ENCODE results near the gene ARMC3.

DNA sequence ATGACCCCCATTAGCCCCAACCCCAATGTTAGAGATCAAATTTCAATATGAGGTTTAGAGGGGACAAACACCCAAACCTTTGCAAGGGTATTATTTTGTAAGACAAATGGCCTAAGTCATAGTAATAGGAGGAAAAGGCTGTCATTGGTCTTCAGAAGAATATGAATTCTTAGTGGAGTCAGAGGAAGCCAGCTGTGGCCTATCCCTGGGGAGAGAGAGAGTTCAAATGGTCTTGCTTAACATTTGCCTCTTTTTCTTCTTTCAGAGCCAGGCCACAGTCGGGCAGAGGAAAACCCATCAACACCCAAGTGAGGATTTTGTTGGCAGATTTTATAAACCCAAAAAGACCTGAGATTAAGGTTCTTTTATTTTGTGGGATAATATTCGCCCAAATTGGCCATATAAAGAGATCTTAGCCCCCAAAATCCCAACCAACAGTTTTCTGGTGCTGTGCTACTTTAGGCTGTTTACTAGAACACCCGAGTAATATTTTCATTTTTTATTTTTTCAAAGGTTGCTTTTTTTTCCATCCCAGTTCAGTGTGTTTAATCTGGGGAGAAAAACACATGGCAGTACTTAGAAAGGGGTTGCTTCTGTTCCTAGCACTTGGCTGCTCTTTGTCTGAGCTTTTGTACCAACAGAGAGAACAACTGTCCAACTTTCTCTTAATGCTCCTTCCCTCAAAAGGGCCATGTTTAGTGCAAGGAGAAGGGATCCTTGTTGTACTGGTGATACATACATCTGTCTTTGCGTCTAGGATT is 26.8 kb upstream of the ARMC3 start:
- no peak for TF ChIP-seq POLR2A (IDR thresholded peaks at IDR 0.05)
- TF ChIP-seq, protein P1, sequence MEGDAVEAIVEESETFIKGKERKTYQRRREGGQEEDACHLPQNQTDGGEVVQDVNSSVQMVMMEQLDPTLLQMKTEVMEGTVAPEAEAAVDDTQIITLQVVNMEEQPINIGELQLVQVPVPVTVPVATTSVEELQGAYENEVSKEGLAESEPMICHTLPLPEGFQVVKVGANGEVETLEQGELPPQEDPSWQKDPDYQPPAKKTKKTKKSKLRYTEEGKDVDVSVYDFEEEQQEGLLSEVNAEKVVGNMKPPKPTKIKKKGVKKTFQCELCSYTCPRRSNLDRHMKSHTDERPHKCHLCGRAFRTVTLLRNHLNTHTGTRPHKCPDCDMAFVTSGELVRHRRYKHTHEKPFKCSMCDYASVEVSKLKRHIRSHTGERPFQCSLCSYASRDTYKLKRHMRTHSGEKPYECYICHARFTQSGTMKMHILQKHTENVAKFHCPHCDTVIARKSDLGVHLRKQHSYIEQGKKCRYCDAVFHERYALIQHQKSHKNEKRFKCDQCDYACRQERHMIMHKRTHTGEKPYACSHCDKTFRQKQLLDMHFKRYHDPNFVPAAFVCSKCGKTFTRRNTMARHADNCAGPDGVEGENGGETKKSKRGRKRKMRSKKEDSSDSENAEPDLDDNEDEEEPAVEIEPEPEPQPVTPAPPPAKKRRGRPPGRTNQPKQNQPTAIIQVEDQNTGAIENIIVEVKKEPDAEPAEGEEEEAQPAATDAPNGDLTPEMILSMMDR (IDR thresholded peaks at IDR 0.05) = no peak

Measured in uterus (tissue), 2 donors.